ENCODE data around the gene METTL25.

Gene METTL25

DNA sequence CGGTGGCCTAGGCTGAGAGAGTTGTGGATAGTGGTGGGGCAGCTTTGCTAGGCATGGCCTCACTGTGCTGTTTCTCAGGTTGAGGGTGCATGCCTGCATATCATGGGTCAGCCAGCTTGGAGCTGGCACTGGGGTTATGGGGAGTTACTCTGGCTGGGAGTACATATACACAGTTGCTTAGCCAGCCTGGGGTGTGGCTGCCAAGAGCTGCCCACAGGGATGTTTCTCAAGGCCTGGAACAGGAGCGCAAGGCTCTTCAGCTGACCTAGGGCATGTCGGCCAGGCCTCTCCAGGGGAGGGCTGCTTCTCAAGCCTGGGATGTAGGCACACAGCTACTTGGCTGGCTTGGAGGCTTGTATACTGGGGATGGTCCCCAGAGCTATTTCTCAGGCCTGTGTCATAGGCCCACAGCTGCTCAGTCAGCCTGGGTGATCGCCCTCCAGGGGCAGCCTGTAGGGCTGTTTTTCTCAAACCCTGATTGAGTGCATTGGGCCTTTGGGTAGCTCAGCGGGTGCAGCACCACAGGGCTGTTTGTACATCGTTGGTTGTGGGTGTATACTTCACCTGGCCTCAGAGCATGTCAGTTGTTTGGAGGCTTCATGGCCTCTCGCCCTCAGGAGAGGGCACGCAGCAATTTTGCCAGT, 114.9 kb downstream of the METTL25 start:
- no peak for DNase-seq (ENCODE audit: low spot score)

GRCh38 chr12:82474181-82474797, 116.0 kb downstream of the METTL25 start:
- DNase-seq (ENCODE audit: low spot score), result no peak

DNA sequence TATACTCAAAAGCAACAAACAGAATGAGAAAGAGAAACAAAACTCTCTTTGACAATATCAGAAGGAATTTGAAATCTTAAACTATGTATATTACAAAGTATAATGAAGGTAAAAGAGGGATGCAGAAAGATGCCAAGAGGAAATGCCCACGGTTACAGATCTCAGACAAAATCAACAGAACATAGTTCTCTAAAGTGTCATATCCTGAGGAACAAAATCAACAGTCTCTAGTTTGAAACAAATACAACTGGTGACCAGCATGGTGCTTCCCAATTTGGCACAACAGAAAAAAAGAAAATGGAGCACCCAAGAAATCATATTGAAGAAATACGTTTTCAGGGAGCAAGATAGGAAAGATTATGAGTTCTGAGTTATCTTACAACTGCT, 116.5 kb downstream of the METTL25 start:
- no peak for DNase-seq (ENCODE audit: low spot score)

- no peak for DNase-seq (ENCODE audit: low spot score)
Observed at GRCh38 chr12:82475211-82475610, 116.9 kb downstream of the METTL25 start.

DNA sequence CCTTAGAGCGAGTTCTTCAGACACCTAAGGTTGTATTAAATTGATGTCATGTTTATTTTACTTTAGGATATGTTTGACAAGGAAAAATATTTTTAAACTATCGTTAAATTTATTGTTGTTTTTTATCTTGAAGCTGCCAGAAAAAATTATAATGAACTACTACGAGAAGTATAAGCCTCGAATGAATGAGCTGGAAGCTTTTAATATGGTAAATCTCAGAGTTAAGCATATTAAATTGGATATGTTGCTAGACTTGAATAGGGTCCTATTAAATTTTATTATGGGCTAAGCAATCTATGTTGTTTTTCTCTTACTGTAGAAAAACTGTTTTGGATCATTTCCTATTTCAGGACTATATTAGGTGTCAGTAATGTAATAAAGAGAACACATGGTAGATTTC, 118.2 kb downstream of the METTL25 start:
- DNase-seq (ENCODE audit: low spot score), result no peak

DNA sequence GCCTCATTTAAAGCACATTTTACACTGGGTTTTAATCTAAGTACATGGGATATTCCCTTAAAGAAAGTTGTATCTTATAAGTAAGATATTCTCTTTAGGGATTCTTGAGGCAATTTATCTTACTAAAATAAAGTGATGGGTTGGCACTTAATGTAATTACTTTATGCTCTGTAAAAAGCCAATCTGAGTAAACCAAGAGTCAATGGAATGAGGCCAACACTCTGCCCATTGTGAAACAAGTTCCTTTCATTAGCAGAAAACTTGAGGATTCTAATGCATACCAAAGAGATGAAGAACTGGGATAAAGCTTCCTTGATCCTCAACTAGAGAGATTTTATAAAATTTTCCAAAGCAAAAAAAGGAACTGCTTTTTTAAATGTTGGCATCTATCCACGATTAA, 121.2 kb downstream of the METTL25 start:
- no peak for DNase-seq (ENCODE audit: low spot score)

DNA sequence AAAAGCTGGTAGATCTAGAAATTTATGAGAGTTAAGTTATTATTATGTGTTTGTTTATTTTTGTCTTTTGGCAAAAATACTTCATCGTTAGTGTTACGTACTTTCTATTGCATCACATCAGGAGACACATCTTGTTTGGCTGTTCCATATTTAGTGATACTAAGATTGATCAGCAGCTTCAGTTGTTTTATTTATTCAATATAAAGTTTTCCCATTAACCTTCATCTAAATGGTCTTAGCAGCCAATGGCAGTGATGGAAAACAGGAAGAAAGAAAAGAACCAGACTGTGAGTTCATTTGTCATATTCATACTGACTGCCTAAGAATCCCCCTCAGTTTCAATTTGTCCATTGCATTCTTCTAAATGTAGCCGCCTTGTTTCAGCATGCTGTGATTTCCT, 122.3 kb downstream of the METTL25 start:
- DNase-seq (ENCODE audit: low spot score), result no peak

DNA sequence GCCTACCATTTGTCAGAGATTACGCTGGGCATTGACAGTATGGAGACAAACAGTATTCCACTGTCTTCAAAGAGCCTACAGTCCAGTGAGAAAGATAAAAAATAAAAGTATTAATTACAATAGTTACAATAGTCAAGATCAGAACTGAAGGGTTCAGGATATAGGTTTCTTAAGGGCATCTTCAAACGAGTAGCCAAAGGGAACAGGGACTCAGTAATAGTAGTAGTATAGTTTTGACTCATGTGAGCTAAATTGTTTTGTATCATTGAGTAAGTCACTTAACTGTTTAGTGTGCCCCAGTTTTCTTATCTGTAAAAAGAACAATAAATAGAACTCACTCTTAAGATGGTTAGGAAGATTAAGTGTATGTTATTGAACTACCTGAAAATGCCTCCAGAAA, 123.6 kb downstream of the METTL25 start:
- DNase-seq (ENCODE audit: low spot score), result no peak

GRCh38 chr12:82486524-82487235, 128.4 kb downstream of the METTL25 start:
- no peak for DNase-seq (ENCODE audit: low spot score)

DNA sequence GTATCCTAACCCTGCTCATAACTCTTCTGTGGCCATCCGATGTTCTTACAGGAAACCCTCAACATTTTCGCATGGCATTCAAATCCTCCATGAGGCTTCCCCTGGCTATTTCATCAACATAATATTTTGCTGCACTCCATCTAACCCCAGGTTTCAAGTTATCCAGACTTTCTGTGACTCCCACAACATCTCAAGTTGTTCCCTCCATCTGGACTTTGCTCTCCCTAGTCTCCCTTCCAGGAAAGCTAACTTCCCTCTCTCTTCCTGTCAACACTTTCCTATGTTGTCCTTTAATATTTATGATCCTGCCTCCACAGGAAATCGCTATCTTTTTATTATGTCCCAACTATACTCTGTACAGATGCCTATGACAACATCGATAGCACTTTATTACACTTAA, 146.1 kb downstream of the METTL25 start:
- no peak for DNase-seq (ENCODE audit: low spot score)

DNA sequence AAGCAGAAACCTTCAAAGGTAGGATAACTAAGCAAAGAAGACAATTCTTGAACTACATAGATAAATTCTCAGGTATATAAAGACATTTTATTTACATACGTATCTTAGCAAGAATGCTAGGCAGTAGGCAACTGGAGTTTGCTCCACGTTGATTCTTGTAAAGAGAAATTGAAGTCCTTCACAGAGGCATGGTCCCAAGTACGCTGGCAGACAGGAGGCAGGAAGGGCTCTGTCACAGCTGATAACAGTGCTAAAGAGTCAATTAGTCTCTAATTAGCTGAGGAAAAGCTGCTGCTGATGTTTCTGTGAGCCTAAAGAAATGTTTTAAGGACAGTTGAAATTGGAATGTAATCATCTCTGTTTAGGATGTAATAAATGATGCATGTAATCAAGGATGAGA, 146.8 kb downstream of the METTL25 start:
- no peak for DNase-seq (ENCODE audit: low spot score)

- DNase-seq (ENCODE audit: low spot score), result no peak
Observed at GRCh38 chr12:82507686-82508085, 149.4 kb downstream of the METTL25 start.

DNA sequence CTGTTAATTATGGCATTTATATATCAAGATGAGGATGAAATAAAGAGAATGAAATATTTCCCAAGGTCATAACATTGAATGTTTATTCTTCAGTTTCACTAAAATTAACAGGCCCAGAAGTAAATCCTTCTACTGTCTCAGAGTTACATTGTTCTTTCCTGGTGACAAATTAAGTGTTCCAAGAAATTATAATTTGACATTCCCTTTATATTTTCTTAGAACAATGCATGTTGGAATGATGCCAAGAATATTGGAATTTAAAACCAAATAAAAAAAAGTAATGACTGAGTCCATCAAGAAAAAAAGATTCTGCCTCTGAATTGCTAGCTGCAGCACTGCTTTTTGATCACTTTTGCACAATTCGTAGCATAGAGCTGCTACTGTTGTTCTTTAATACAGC, 152.1 kb downstream of the METTL25 start:
- DNase-seq (ENCODE audit: low spot score), result no peak

- DNase-seq (ENCODE audit: low spot score), result no peak
Observed at GRCh38 chr12:82514880-82515279, 156.6 kb downstream of the METTL25 start.

GRCh38 chr12:82515652-82516051, 157.3 kb downstream of the METTL25 start:
- no peak for DNase-seq (ENCODE audit: low spot score)

DNA sequence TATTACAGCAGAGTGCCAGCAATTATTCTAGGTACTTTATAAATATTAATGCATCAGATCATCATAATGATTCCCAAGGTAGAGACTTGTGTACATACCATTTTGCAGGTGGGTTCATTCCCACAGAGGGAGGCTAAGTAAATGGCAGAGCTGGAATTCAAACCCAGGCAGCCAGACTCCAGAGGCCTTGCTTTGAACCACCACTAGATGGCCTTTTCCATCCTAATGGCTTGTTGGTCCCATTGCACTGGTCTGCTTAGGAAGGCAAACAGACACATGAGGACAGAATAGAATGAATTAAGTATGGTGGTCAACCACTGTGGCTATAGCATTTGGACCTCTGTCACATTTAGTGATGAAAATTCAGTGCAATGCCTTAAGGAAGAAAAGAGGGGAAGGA, 158.7 kb downstream of the METTL25 start:
- no peak for DNase-seq (ENCODE audit: low spot score)

- DNase-seq (ENCODE audit: low spot score), result no peak
Observed at GRCh38 chr12:82517808-82518207, 159.5 kb downstream of the METTL25 start.

DNA sequence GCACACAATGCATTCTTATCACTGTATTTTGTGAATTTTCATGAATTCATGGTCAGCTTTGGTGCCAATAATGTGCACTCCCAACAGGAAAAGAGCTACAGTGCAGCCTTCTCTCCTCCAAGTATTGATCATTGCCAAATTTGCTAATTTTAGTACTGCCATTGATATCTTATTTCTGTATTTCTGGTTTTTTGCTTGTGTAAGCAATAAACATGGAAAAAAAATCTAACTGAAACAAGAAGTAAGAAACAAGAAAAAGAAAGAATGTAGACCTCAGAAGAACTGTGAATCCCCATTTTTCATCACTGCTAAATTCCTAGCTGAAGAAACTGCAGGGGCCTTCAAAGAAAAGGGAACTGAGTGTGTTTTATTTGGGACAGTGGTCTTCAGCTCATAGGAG, 161.2 kb downstream of the METTL25 start:
- DNase-seq (ENCODE audit: low spot score), result no peak

GRCh38 chr12:82522285-82522684, 164.0 kb downstream of the METTL25 start:
- DNase-seq (ENCODE audit: low spot score), result no peak

GRCh38 chr12:82522762-82523161, 164.4 kb downstream of the METTL25 start:
- DNase-seq (ENCODE audit: low spot score), result no peak

DNA sequence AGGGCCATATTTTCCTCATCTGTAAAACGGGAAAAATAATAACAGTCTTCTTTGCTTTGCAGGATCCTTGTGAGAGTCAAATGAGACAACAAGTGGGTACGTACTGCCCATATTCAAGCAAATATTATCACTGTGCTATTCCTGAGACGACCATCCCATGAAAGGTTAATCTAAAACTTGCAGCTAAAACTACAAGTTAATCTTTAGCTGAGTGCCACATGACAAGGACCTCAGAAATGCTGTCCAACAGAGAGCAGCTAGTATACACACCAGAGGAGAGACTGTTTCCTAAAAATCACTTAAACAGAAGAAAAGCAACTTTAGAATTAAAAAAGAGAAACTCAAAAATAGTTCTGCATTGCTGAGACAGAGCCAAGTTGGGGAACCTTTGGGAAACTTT, 165.7 kb downstream of the METTL25 start:
- no peak for DNase-seq (ENCODE audit: low spot score)

GRCh38 chr12:82524641-82525040, 166.3 kb downstream of the METTL25 start:
- no peak for DNase-seq (ENCODE audit: low spot score)

- DNase-seq (ENCODE audit: low spot score), result no peak
Observed at GRCh38 chr12:82525616-82526015, 167.3 kb downstream of the METTL25 start.
